K562 (cell line): ENCODE data around the gene FMN2. TPM values are rescaled to one million over a fixed set of nuclear protein-coding genes. Genes with fewer than 3 reads are reported as not detected.

Experiments used
- ATAC-seq: fragments of 200-7000 bp; cut with Tn5 transposase; 3 replicates; pipeline ENCODE4 v1.9.1; 2020; ENCODE audit warnings: moderate library complexity
- BruUV-seq: library from RNA; stranded (reverse); fragments of 400-500 nt; replicated peaks from 2 replicates; lab custom pipeline; 2021; lab: Mats Ljungman, UMichigan
- CTCF ChIA-PET: fragments of 300-600 bp; formaldehyde crosslinking; extraction: SDS; loops from one replicate; lab custom pipeline; 2021; ENCODE audit warnings: low intra/inter-chr PET ratio; lab: Yijun Ruan, JAX
- POLR2A ChIA-PET: fragments of 300-600, 350-650 bp; sonication (Branson Sonifier 250); formaldehyde crosslinking; extraction: SDS; loops from one replicate; lab custom pipeline; 2021; ENCODE audit warnings: antibody characterized with exemption, inconsistent platforms; lab: Yijun Ruan, JAX
- DNase-seq, 4 experiments: peaks; one replicate each; pipeline versions ENCODE4 v3.0.0 to v3.0.0-alpha.2; 2011 to 2018; ENCODE audit warnings: low spot score in 3 of 4, mixed read lengths in 3 of 4; ENCODE audit errors: extremely low read depth in 1 of 4
- FAIRE-seq: peaks from 2 replicates; lab custom pipeline; 2011; peaks lifted over from hg19 to GRCh38; lab: Jason Lieb, UNC
- H2AFZ ChIP-seq: 2 replicates; pipeline ENCODE4 v1.6.0; 2011; ENCODE audit warnings: low read depth, low read length, control low read depth, inconsistent platforms
- H3K27ac ChIP-seq: fragments of 200-600 bp; 3 replicates; pipeline ENCODE4 v1.8.0; 2011; ENCODE audit warnings: low read depth, mild to moderate bottlenecking, control low read depth, inconsistent platforms, low read length, moderate library complexity, mixed read lengths; ENCODE audit errors: extremely low read depth
- H3K27me3 ChIP-seq, 2 experiments: fragments of 300-600 bp in 1 of 2; 2 replicates in 1 of 2; 3 replicates in 1 of 2; pipeline versions ENCODE4 v1.6.0 to v1.8.0; 2011; ENCODE audit warnings: inconsistent platforms in 2 of 2, low read length in 2 of 2, mild to moderate bottlenecking in 1 of 2, mixed read lengths in 1 of 2, moderate library complexity in 1 of 2; ENCODE audit not compliant: control insufficient read depth in 2 of 2, insufficient read depth in 2 of 2
- H3K36me3 ChIP-seq: fragments of 300-600 bp; 3 replicates; pipeline ENCODE4 v1.8.0; 2011; ENCODE audit warnings: mild to moderate bottlenecking, low read length, inconsistent platforms; ENCODE audit not compliant: control insufficient read depth, insufficient read depth
- H3K4me1 ChIP-seq, 2 experiments: fragments of 200-600 bp in 1 of 2; replicated peaks in 1 of 2; 2 replicates in 1 of 2; 3 replicates in 1 of 2; pipeline versions ENCODE4 v1.5.1 to v1.8.0; 2011; ENCODE audit warnings: inconsistent platforms in 2 of 2, low read length in 2 of 2, mild to moderate bottlenecking in 1 of 2, mixed read lengths in 1 of 2, moderate library complexity in 1 of 2; ENCODE audit not compliant: control insufficient read depth in 2 of 2, insufficient read depth in 2 of 2
- H3K4me2 ChIP-seq: 2 replicates; pipeline ENCODE4 v1.6.1; 2011; ENCODE audit warnings: low read length, control low read depth, inconsistent platforms, mixed read lengths; ENCODE audit not compliant: insufficient read depth
- H3K4me3 ChIP-seq: fragments of 200-600 bp; sonication (generic), shearing (Covaris generic); 2 replicates; pipeline ENCODE4 v1.5.1; 2016; ENCODE audit warnings: control low read depth, inconsistent platforms
- H3K79me2 ChIP-seq: fragments of 200-600 bp; 3 replicates; pipeline ENCODE4 v1.8.0; 2011; ENCODE audit warnings: low read length, inconsistent platforms; ENCODE audit not compliant: control insufficient read depth, insufficient read depth
- H3K9ac ChIP-seq, 2 experiments: 2 replicates each; pipeline versions ENCODE4 v1.6.0 to v1.6.1; 2011; ENCODE audit warnings: low read depth in 2 of 2, low read length in 2 of 2, control low read depth in 1 of 2, inconsistent platforms in 1 of 2, mild to moderate bottlenecking in 1 of 2, mixed read lengths in 1 of 2; ENCODE audit not compliant: insufficient read depth in 1 of 2
- H3K9me1 ChIP-seq: one replicate; pipeline ENCODE4 v1.6.0; 2011; ENCODE audit warnings: inconsistent platforms, mild to moderate bottlenecking, low read length, moderate library complexity; ENCODE audit not compliant: control insufficient read depth, insufficient read depth
- H3K9me3 ChIP-seq: replicated peaks from 2 replicates; pipeline ENCODE4 v1.5.1; 2011; ENCODE audit warnings: low read depth, low read length, inconsistent platforms; ENCODE audit not compliant: control insufficient read depth, insufficient read depth
- H4K20me1 ChIP-seq: replicated peaks from 2 replicates; pipeline ENCODE4 v1.6.1; 2011; ENCODE audit warnings: low read length, inconsistent platforms, mixed read lengths; ENCODE audit not compliant: control insufficient read depth, insufficient read depth
- HDAC8 ChIP-seq: fragments of 450-650 bp; IDR thresholded peaks from 2 replicates; pipeline ENCODE4 v1.6.1; 2016; ENCODE audit warnings: mild to moderate bottlenecking, missing genetic modification characterization, moderate library complexity, missing compliant biosample characterization
- MECOM ChIP-seq: fragments of 250-450 bp; sonication (Bioruptor Pico); IDR thresholded peaks from 2 replicates; pipeline ENCODE4 v1.8.0; 2022; ENCODE audit warnings: inconsistent platforms
- NKRF ChIP-seq: fragments of 450-650 bp; IDR thresholded peaks from 2 replicates; pipeline ENCODE4 v1.6.1; 2016; ENCODE audit warnings: borderline replicate concordance
- RREB1 ChIP-seq: fragments of 250-450 bp; sonication (Bioruptor Pico); IDR thresholded peaks from 2 replicates; pipeline ENCODE4 v1.4.0; 2020
- TAL1 ChIP-seq: fragments of 450-650 bp; IDR thresholded peaks from 2 replicates; pipeline ENCODE4 v1.6.1; 2016; ENCODE audit warnings: mild to moderate bottlenecking
- TCF15 ChIP-seq: fragments of 250-450 bp; sonication (Bioruptor Pico); IDR thresholded peaks from 2 replicates; pipeline ENCODE4 v1.8.0; 2022; ENCODE audit warnings: moderate library complexity, mild to moderate bottlenecking, inconsistent platforms
- ZNF197 ChIP-seq: fragments of 200-800 bp; sonication (Bioruptor generic); IDR thresholded peaks from 2 replicates; pipeline ENCODE4 v1.6.1; 2016; ENCODE audit warnings: low read depth, missing genetic modification characterization, missing compliant biosample characterization
- WGBS: fragments of 100-300 bp; shearing (Covaris generic); methylation state at CpG from one replicate; pipeline ENCODE4 v1.1.6; 2016; ENCODE audit warnings: low coverage, mixed read lengths; ENCODE audit not compliant: insufficient coverage; ENCODE audit errors: missing lambda C conversion rate; 5-methylcytosine and 5-hydroxymethylcytosine counted together
- in situ Hi-C: fragments of 300-500 bp; cut with MboI; formaldehyde crosslinking; loops from 4 replicates; pipeline ENCODE4 v1.15.0; 2018; ENCODE audit warnings: inconsistent platforms, mixed read lengths
- intact Hi-C: fragments of 100-400 bp; cut with micrococcal nuclease; formaldehyde crosslinking; loops from 2 replicates; pipeline ENCODE4 v1.14.2; 2022
- polyA plus RNA-seq, 8 experiments: library from polyadenylated mRNA; depleted of rRNA in 4 of 8; stranded (reverse) in 5 of 8; unstranded in 3 of 8; fragments of >200 nt; fragmentation: Nextera tagmentation in 2 of 8; fragmentation: Illumina TruSeq in 1 of 8; extraction: Ambion mirVana in 2 of 8; extraction: Trizol in 1 of 8; gene quantifications; 2 replicates each; pipeline versions ENCODE4 v1.2.1 to v1.2.3, GENCODE V29; 2011 to 2014; ENCODE audit warnings: inconsistent platforms in 1 of 8, missing spikeins in 1 of 8
- total RNA-seq, 7 experiments: library from RNA; depleted of rRNA in 6 of 7; stranded (reverse); fragments of >200 nt in 6 of 7; fragmentation: Illumina TruSeq in 2 of 7; extraction: Trizol in 2 of 7; gene quantifications; 2 replicates each; pipeline versions ENCODE4 v1.2.1 to v1.2.3, GENCODE V29; 2011 to 2021; ENCODE audit warnings: low replicate concordance in 1 of 7

FMN2 gene
- total and polyA plus RNA-seq, 9 of the 15 experiments (the other 6 are each of a cell fraction or from before 2014, with no cell fraction given), result 0.15 to 0.45 (median 0.16) TPM; not detected in 3

- ATAC-seq, result no peak
- no TSS peak for BruUV-seq
- POLR2A ChIA-PET, result no interaction called here
- TF ChIP-seq TAL1 (no peak), NKRF (no peak), ZNF197 (CRISPR knock-in tag) (no peak), MECOM (CRISPR knock-in tag) (no peak), HDAC8 (tag) (no peak), RREB1 (CRISPR knock-in tag) (no peak), TCF15 (CRISPR knock-in tag) (no peak)
Measured at GRCh38 chr1:240363914-240364313, 272.2 kb downstream of the FMN2 start.

More at GRCh38 chr1:240363914-240364313, 272.2 kb downstream of the FMN2 start:
- Histone ChIP-seq H3K79me2 (no peaks in the 10 kb centered on the region), H3K4me2 (no peak overlapping the region), H3K9ac (no peak overlapping the region), H3K36me3 (no peaks in the 10 kb centered on the region), H3K4me1 (no peaks in the 10 kb centered on the region), H2AFZ (no peak overlapping the region), H3K27ac (no peak overlapping the region), H3K9me1 (no peaks in the 10 kb centered on the region), H4K20me1 (no peaks in the 10 kb centered on the region), H3K27me3 (no peaks in the 10 kb centered on the region), H3K4me3 (no peak overlapping the region), H3K9me3 (no peaks in the 10 kb centered on the region)
- CTCF ChIA-PET, result no interaction called here
- intact Hi-C loops (no loop called here), in situ Hi-C loops (no loop called here)
- DNase-seq (no peak), FAIRE-seq (no peak)
- 0% methylated on average over 3 of the region's 3 CpGs for WGBS
